ENCODE results near the gene RBL2. TPM values are rescaled to one million over a fixed set of nuclear protein-coding genes. Genes with fewer than 3 reads are reported as not detected.

The RBL2 gene
- total RNA-seq, 1 experiment from 2014 or later = 39.6 TPM

Other genes starting within 250 kb of the RBL2 start
- 15.0 and 20.3 TPM in 2 replicates for gene AKTIP, start 68.7 kb downstream of the RBL2 start, total RNA-seq (2021)

Data from A673 (cell line).